Uterus (tissue), 2 donors: ENCODE measurements around the gene SORCS3.

Experiments
- CTCF ChIP-seq, 4 experiments: fragments of 200-600 bp in 2 of 4; fragments of 450-650 bp in 2 of 4; sonication (generic) in 2 of 4; IDR thresholded peaks; one replicate each; pipeline ENCODE4 v1.5.1; 2016 to 2019; ENCODE audit warnings: antibody characterized with exemption in 4 of 4, mild to moderate bottlenecking in 2 of 4, moderate library complexity in 1 of 4
- POLR2A ChIP-seq, 2 donors: fragments of 450-650 bp; IDR thresholded peaks; one replicate each; pipeline ENCODE4 v1.6.1; 2016; ENCODE audit warnings: antibody characterized with exemption in 2 of 2, mild to moderate bottlenecking in 1 of 2, moderate library complexity in 1 of 2

- TF ChIP-seq POLR2A (IDR thresholded peaks at IDR 0.05) = no peak
- TF ChIP-seq CTCF (IDR thresholded peaks at IDR 0.05) = no peak
Measured at GRCh38 chr10:104834580-104834979, 193.5 kb downstream of the SORCS3 start.
